ENCODE measurements around the gene SRSF5. TPM values are rescaled to one million over a fixed set of nuclear protein-coding genes. Genes with fewer than 3 reads are reported as not detected.

Gene SRSF5
- total and polyA plus RNA-seq, 2 of the 13 experiments (the other 11 are each of a cell fraction or from before 2014, with no cell fraction given), result 189 to 277 TPM

- TF ChIP-seq TRIM22 (IDR thresholded peaks at IDR 0.05), result no peak
- TF ChIP-seq SP5 (CRISPR knock-in tag; IDR thresholded peaks at IDR 0.05; ENCODE audit: borderline replicate concordance, low read depth), result peak; percentile 38; the same call in 1 of the 2 replicates
- peak; percentile 69 for TF ChIP-seq TARDBP (CRISPR knock-in tag; IDR thresholded peaks at IDR 0.05)
- TF ChIP-seq ZFP41 (CRISPR knock-in tag; IDR thresholded peaks at IDR 0.05; ENCODE audit: borderline replicate concordance), result peak; percentile 65; the same call in 1 of the 2 replicates
- peak; percentile 61; the same call in 1 of the 2 replicates for TF ChIP-seq JUN (CRISPR knock-in tag; IDR thresholded peaks at IDR 0.05)
- TF ChIP-seq, protein P1, sequence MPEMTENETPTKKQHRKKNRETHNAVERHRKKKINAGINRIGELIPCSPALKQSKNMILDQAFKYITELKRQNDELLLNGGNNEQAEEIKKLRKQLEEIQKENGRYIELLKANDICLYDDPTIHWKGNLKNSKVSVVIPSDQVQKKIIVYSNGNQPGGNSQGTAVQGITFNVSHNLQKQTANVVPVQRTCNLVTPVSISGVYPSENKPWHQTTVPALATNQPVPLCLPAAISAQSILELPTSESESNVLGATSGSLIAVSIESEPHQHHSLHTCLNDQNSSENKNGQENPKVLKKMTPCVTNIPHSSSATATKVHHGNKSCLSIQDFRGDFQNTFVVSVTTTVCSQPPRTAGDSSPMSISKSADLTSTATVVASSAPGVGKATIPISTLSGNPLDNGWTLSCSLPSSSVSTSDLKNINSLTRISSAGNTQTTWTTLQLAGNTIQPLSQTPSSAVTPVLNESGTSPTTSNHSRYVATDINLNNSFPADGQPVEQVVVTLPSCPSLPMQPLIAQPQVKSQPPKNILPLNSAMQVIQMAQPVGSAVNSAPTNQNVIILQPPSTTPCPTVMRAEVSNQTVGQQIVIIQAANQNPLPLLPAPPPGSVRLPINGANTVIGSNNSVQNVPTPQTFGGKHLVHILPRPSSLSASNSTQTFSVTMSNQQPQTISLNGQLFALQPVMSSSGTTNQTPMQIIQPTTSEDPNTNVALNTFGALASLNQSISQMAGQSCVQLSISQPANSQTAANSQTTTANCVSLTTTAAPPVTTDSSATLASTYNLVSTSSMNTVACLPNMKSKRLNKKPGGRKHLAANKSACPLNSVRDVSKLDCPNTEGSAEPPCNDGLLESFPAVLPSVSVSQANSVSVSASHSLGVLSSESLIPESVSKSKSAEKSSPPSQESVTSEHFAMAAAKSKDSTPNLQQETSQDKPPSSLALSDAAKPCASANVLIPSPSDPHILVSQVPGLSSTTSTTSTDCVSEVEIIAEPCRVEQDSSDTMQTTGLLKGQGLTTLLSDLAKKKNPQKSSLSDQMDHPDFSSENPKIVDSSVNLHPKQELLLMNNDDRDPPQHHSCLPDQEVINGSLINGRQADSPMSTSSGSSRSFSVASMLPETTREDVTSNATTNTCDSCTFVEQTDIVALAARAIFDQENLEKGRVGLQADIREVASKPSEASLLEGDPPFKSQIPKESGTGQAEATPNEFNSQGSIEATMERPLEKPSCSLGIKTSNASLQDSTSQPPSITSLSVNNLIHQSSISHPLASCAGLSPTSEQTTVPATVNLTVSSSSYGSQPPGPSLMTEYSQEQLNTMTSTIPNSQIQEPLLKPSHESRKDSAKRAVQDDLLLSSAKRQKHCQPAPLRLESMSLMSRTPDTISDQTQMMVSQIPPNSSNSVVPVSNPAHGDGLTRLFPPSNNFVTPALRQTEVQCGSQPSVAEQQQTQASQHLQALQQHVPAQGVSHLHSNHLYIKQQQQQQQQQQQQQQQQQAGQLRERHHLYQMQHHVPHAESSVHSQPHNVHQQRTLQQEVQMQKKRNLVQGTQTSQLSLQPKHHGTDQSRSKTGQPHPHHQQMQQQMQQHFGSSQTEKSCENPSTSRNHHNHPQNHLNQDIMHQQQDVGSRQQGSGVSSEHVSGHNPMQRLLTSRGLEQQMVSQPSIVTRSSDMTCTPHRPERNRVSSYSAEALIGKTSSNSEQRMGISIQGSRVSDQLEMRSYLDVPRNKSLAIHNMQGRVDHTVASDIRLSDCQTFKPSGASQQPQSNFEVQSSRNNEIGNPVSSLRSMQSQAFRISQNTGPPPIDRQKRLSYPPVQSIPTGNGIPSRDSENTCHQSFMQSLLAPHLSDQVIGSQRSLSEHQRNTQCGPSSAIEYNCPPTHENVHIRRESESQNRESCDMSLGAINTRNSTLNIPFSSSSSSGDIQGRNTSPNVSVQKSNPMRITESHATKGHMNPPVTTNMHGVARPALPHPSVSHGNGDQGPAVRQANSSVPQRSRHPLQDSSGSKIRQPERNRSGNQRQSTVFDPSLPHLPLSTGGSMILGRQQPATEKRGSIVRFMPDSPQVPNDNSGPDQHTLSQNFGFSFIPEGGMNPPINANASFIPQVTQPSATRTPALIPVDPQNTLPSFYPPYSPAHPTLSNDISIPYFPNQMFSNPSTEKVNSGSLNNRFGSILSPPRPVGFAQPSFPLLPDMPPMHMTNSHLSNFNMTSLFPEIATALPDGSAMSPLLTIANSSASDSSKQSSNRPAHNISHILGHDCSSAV (CRISPR knock-in tag; IDR thresholded peaks at IDR 0.05; ENCODE audit: borderline replicate concordance), result 0 out of 2 replicates have a peak, but pooled peaks have one; percentile 48
- TF ChIP-seq CBX5 (CRISPR knock-in tag; IDR thresholded peaks at IDR 0.05; ENCODE audit: borderline replicate concordance), result peak; percentile 87; the same call in 1 of the 2 replicates
- no peak for TF ChIP-seq SP1 (IDR thresholded peaks at IDR 0.05)
- TF ChIP-seq SP1 (CRISPR knock-in tag; IDR thresholded peaks at IDR 0.05), result peak; percentile 85
- peak; percentile 90; the same call in 1 of the 2 replicates for TF ChIP-seq ZNF772 (CRISPR knock-in tag; IDR thresholded peaks at IDR 0.05)
- no peak for TF ChIP-seq ZMYM2 (CRISPR knock-in tag; IDR thresholded peaks at IDR 0.05)
- TF ChIP-seq ZBTB20 (CRISPR knock-in tag; IDR thresholded peaks at IDR 0.05; ENCODE audit: borderline replicate concordance, low read depth), result peak; percentile 89
- TF ChIP-seq PCBP1 (IDR thresholded peaks at IDR 0.05; ENCODE audit: borderline replicate concordance, low read depth, low read length), result no peak
- TF ChIP-seq ZBTB7A (CRISPR knock-in tag; IDR thresholded peaks at IDR 0.05), result peak; percentile 76; the same call in 1 of the 2 replicates
- peak; percentile 54; the same call in 1 of the 2 replicates for TF ChIP-seq ZNF839 (CRISPR knock-in tag; IDR thresholded peaks at IDR 0.05; ENCODE audit: borderline replicate concordance)
- peak; percentile 95 for TF ChIP-seq ZNF619 (CRISPR knock-in tag; IDR thresholded peaks at IDR 0.05)
- TF ChIP-seq BHLHE40 (IDR thresholded peaks at IDR 0.05; ENCODE audit: low read length), result 0 out of 2 replicates have a peak, but pooled peaks have one; percentile 2
- TF ChIP-seq YEATS4 (CRISPR knock-in tag; IDR thresholded peaks at IDR 0.05; ENCODE audit: borderline replicate concordance), result peak; percentile 93
- TF ChIP-seq, protein P2, sequence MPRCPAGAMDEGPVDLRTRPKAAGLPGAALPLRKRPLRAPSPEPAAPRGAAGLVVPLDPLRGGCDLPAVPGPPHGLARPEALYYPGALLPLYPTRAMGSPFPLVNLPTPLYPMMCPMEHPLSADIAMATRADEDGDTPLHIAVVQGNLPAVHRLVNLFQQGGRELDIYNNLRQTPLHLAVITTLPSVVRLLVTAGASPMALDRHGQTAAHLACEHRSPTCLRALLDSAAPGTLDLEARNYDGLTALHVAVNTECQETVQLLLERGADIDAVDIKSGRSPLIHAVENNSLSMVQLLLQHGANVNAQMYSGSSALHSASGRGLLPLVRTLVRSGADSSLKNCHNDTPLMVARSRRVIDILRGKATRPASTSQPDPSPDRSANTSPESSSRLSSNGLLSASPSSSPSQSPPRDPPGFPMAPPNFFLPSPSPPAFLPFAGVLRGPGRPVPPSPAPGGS (CRISPR knock-in tag; IDR thresholded peaks at IDR 0.05), result 0 out of 2 replicates have a peak, but pooled peaks have one; percentile 36
- no peak for TF ChIP-seq ARID2 (CRISPR knock-in tag; IDR thresholded peaks at IDR 0.05; ENCODE audit: borderline replicate concordance)
- peak; percentile 86 for TF ChIP-seq SPEN (CRISPR knock-in tag; IDR thresholded peaks at IDR 0.05; ENCODE audit: low read depth)
These were observed at the start of gene SRSF5 (continued) for GRCh38 chr14:69766984-69767368.

Measured in HepG2 (cell line).